Measurements from ENCODE around the gene SERPINF2.
"Not testable (repeated sequence)": the region's sequence is repeated elsewhere in the genome, so short reads cannot be mapped to it uniquely, and the experiment has no call there.

Gene SERPINF2

GRCh38 chr17:1769822-1770477, 27.3 kb downstream of the SERPINF2 start:
- Histone ChIP-seq H3K36me3 (ENCODE audit: control insufficient read depth in 1 of 2, insufficient read depth in 2 of 2, low read length in 2 of 2) (no peaks in the 10 kb centered on the region), H3K14ac (ENCODE audit: low read length) (peak overlapping the region; percentile 30), H3K27me3 (ENCODE audit: insufficient read depth, low read length) (no peaks in the 10 kb centered on the region), H2BK12ac (ENCODE audit: low read length) (peak overlapping the region; percentile 38), H4K12ac (ENCODE audit: low read depth, low read length) (no peak overlapping the region), H3K4ac (ENCODE audit: low read depth, low read length) (no peak overlapping the region), H2AK5ac (ENCODE audit: low read length) (no peak overlapping the region), H3K79me1 (ENCODE audit: low read length) (peaks cover 3% of the 10 kb centered on the region), H3K23ac (ENCODE audit: low read length) (no peak overlapping the region), H3K79me2 (ENCODE audit: control insufficient read depth, insufficient read depth, low read length, poor library complexity) (peaks cover 2% of the 10 kb centered on the region), H3K27ac (ENCODE audit: low read depth, low read length) (no peak overlapping the region), H2BK120ac (ENCODE audit: insufficient read depth, low read length, poor library complexity) (peak overlapping the region; percentile 21), H3K4me3 (ENCODE audit: low read depth, low read length) (no peak overlapping the region), H3K4me2 (ENCODE audit: low read length) (no peak overlapping the region), H3K9me3 (ENCODE audit: insufficient read depth, low read depth, low read length) (peaks cover 3% of the 10 kb centered on the region), H3K4me1 (ENCODE audit: control insufficient read depth in 1 of 2, insufficient read depth in 2 of 2, low read length in 2 of 2) (peaks cover 5 to 10% of the 10 kb centered on the region in 2 experiments), H3K9ac (ENCODE audit: low read length) (no peak overlapping the region), H4K8ac (ENCODE audit: low read depth, low read length) (peak overlapping the region; percentile 25), H2AFZ (ENCODE audit: insufficient read depth, low read length, poor library complexity) (no peak overlapping the region), H3K18ac (ENCODE audit: low read length) (no peak overlapping the region), H4K91ac (ENCODE audit: low read depth, low read length) (peak overlapping the region; percentile 10), H2BK5ac (ENCODE audit: low read depth, low read length, poor library complexity) (no peak overlapping the region)
- no CpG with 5 or more reads among the region's 21 CpGs for WGBS (ENCODE audit: extremely low coverage, insufficient coverage, insufficient read length)
- peak; percentile 67 to 75 for DNase-seq

DNA sequence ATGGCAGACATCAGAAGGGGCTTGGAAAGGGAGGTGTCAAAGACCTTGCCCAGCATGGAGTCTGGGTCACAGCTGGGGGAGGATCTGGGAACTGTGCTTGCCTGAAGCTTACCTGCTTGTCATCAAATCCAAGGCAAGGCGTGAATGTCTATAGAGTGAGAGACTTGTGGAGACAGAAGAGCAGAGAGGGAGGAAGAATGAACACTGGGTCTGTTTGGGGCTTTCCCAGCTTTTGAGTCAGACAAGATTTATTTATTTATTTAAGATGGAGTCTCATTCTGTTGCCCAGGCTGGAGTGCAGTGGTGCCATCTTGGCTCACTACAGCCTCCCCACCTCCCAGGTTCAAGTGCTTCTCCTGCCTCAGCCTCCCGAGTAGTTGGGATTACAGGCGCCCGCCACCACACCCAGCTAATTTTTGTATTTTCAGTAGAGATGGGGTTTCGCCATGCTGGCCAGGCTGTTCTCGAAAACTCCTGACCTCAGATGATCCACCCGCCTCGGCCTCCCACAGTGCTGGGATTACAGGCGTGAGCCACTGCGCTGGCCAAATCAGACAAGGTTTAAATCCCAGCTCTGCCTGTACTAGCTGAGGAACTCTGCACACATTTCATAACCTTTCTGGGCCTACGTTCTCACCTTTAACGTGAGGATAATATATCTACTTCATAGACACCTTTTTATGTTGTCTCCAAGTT, 30.5 kb downstream of the SERPINF2 start:
- H3K79me2 ChIP-seq (ENCODE audit: control insufficient read depth, insufficient read depth, low read length, poor library complexity); H3K23ac ChIP-seq (ENCODE audit: low read length); H2AFZ ChIP-seq (ENCODE audit: insufficient read depth, low read length, poor library complexity); H4K91ac ChIP-seq (ENCODE audit: low read depth, low read length); H4K8ac ChIP-seq (ENCODE audit: low read depth, low read length); H2BK120ac ChIP-seq (ENCODE audit: insufficient read depth, low read length, poor library complexity); H3K9ac ChIP-seq (ENCODE audit: low read length); H4K12ac ChIP-seq (ENCODE audit: low read depth, low read length); H2AK5ac ChIP-seq (ENCODE audit: low read length); H3K4me3 ChIP-seq (ENCODE audit: low read depth, low read length); H2BK5ac ChIP-seq (ENCODE audit: low read depth, low read length, poor library complexity); H3K4me1 ChIP-seq (ENCODE audit: control insufficient read depth in 1 of 2, insufficient read depth in 2 of 2, low read length in 2 of 2); H3K9me3 ChIP-seq (ENCODE audit: insufficient read depth, low read depth, low read length); H3K27ac ChIP-seq (ENCODE audit: low read depth, low read length); H3K18ac ChIP-seq (ENCODE audit: low read length); H3K27me3 ChIP-seq (ENCODE audit: insufficient read depth, low read length); H2BK12ac ChIP-seq (ENCODE audit: low read length); H3K14ac ChIP-seq (ENCODE audit: low read length); H3K79me1 ChIP-seq (ENCODE audit: low read length); H3K4me2 ChIP-seq (ENCODE audit: low read length); H3K4ac ChIP-seq (ENCODE audit: low read depth, low read length); DNase-seq: not testable (repeated sequence)
- H3K36me3 ChIP-seq (ENCODE audit: control insufficient read depth in 1 of 2, insufficient read depth in 2 of 2, low read length in 2 of 2), result peaks cover 7 to 12% of the 10 kb centered on the region in 2 experiments
- no CpG with 5 or more reads among the region's 12 CpGs for WGBS (ENCODE audit: extremely low coverage, insufficient coverage, insufficient read length)

- Histone ChIP-seq H3K79me2 (ENCODE audit: control insufficient read depth, insufficient read depth, low read length, poor library complexity) (peaks cover 2% of the 10 kb centered on the region), H3K27me3 (ENCODE audit: insufficient read depth, low read length) (no peaks in the 10 kb centered on the region), H3K4me2 (ENCODE audit: low read length) (no peak overlapping the region), H3K4me1 (ENCODE audit: control insufficient read depth in 1 of 2, insufficient read depth in 2 of 2, low read length in 2 of 2) (peaks cover 8 to 10% of the 10 kb centered on the region in 2 experiments), H3K9ac (ENCODE audit: low read length) (no peak overlapping the region), H4K12ac (ENCODE audit: low read depth, low read length) (no peak overlapping the region), H3K79me1 (ENCODE audit: low read length) (peaks cover 3% of the 10 kb centered on the region), H2BK120ac (ENCODE audit: insufficient read depth, low read length, poor library complexity) (no peak overlapping the region), H2BK5ac (ENCODE audit: low read depth, low read length, poor library complexity) (no peak overlapping the region), H2BK12ac (ENCODE audit: low read length) (no peak overlapping the region), H3K4ac (ENCODE audit: low read depth, low read length) (no peak overlapping the region), H3K9me3 (ENCODE audit: insufficient read depth, low read depth, low read length) (no peaks in the 10 kb centered on the region), H4K91ac (ENCODE audit: low read depth, low read length) (no peak overlapping the region), H4K8ac (ENCODE audit: low read depth, low read length) (no peak overlapping the region), H3K36me3 (ENCODE audit: control insufficient read depth in 1 of 2, insufficient read depth in 2 of 2, low read length in 2 of 2) (peaks cover 10 to 17% of the 10 kb centered on the region in 2 experiments), H3K18ac (ENCODE audit: low read length) (no peak overlapping the region), H2AK5ac (ENCODE audit: low read length) (no peak overlapping the region), H3K27ac (ENCODE audit: low read depth, low read length) (no peak overlapping the region), H2AFZ (ENCODE audit: insufficient read depth, low read length, poor library complexity) (no peak overlapping the region), H3K14ac (ENCODE audit: low read length) (no peak overlapping the region), H3K4me3 (ENCODE audit: low read depth, low read length) (no peak overlapping the region), H3K23ac (ENCODE audit: low read length) (no peak overlapping the region)
- DNase-seq, result no peak
- no CpG with 5 or more reads among the region's 7 CpGs for WGBS (ENCODE audit: extremely low coverage, insufficient coverage, insufficient read length)
Measured at GRCh38 chr17:1773696-1774181, 31.1 kb downstream of the SERPINF2 start.

GRCh38 chr17:1774390-1775176, 31.9 kb downstream of the SERPINF2 start:
- Histone ChIP-seq H4K91ac (ENCODE audit: low read depth, low read length) (no peak overlapping the region), H3K4ac (ENCODE audit: low read depth, low read length) (no peak overlapping the region), H3K14ac (ENCODE audit: low read length) (no peak overlapping the region), H3K9ac (ENCODE audit: low read length) (no peak overlapping the region), H3K4me1 (ENCODE audit: control insufficient read depth in 1 of 2, insufficient read depth in 2 of 2, low read length in 2 of 2) (peaks cover 8 to 9% of the 10 kb centered on the region in 2 experiments), H4K12ac (ENCODE audit: low read depth, low read length) (no peak overlapping the region), H4K8ac (ENCODE audit: low read depth, low read length) (no peak overlapping the region), H3K27ac (ENCODE audit: low read depth, low read length) (no peak overlapping the region), H2BK12ac (ENCODE audit: low read length) (no peak overlapping the region), H3K36me3 (ENCODE audit: control insufficient read depth in 1 of 2, insufficient read depth in 2 of 2, low read length in 2 of 2) (peaks cover 10 to 18% of the 10 kb centered on the region in 2 experiments), H3K23ac (ENCODE audit: low read length) (no peak overlapping the region), H3K79me2 (ENCODE audit: control insufficient read depth, insufficient read depth, low read length, poor library complexity) (peaks cover 2% of the 10 kb centered on the region), H3K79me1 (ENCODE audit: low read length) (peaks cover 3% of the 10 kb centered on the region), H3K9me3 (ENCODE audit: insufficient read depth, low read depth, low read length) (no peaks in the 10 kb centered on the region), H2AFZ (ENCODE audit: insufficient read depth, low read length, poor library complexity) (no peak overlapping the region), H2AK5ac (ENCODE audit: low read length) (no peak overlapping the region), H3K18ac (ENCODE audit: low read length) (no peak overlapping the region), H3K4me2 (ENCODE audit: low read length) (no peak overlapping the region), H2BK5ac (ENCODE audit: low read depth, low read length, poor library complexity) (no peak overlapping the region), H2BK120ac (ENCODE audit: insufficient read depth, low read length, poor library complexity) (no peak overlapping the region), H3K27me3 (ENCODE audit: insufficient read depth, low read length) (no peaks in the 10 kb centered on the region), H3K4me3 (ENCODE audit: low read depth, low read length) (no peak overlapping the region)
- DNase-seq, result no peak
- WGBS (ENCODE audit: extremely low coverage, insufficient coverage, insufficient read length), result no CpG with 5 or more reads among the region's 21 CpGs

Measured in trophoblast cell (in vitro differentiated cells and primary cell).